ENCODE data around the gene STK33.
"Not testable (repeated sequence)": the region's sequence is repeated elsewhere in the genome, so short reads cannot be mapped to it uniquely, and the experiment has no call there.

The STK33 gene

DNA sequence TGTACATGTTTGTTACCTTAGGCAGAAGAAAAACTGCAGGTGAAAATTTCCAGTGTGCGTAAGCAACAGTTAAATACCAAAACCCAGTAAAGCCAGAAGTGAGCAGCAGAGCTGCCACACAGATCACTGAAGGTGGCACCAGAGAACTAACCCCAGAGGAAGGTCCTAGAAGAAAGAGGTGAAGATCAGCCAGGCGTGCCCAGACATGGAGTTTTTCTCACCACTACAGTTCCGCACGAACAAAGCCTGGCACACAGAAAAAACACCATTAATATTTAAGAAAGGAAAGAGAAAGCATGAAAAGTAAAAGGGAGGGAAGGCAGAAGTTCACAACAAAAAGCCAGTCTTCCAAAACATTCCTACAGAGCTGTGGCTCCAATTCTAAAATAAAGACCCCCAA lies 60.7 kb downstream of the STK33 start:
- no peak for DNase-seq

DNA sequence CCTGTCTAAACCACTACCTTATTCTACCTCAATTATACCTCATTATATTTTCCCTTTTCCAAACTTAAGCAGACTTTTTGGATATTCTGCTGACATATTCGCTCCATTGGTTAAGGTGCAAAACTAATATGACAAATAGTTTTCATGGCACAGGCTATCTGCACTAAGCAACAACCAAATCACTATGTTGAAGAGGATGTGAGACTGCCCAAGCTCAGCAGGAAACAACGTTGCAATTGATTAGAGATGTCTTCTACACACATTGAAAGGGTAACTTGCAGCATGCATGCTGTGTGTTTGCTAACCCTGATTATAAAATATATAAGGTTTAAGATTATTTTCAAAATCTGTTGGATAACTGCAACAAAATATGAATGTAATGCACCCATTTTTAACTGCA lies 61.6 kb downstream of the STK33 start:
- no peak for DNase-seq

- no peak for DNase-seq
Measured at GRCh38 chr11:8531982-8532381, 62.0 kb downstream of the STK33 start.

DNA sequence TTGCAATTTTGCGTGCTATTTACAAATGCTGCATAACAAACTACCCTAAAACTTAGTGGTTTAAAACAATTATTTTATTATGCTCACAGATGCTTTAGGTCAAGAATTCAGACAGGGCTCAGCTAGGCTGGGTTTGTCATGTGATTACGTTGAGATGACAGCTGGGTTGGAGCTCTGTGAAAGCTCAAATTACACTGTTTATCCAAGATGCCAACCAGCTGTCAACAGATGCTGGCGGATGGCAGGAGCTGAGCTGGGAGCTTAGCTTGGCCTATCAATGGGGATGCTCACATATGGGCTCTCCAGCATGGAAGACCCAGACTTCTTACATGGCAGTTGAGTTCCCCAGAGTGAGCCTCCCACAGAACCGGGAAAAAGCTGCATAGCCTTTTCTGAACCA lies 62.7 kb downstream of the STK33 start:
- no peak for DNase-seq

DNA sequence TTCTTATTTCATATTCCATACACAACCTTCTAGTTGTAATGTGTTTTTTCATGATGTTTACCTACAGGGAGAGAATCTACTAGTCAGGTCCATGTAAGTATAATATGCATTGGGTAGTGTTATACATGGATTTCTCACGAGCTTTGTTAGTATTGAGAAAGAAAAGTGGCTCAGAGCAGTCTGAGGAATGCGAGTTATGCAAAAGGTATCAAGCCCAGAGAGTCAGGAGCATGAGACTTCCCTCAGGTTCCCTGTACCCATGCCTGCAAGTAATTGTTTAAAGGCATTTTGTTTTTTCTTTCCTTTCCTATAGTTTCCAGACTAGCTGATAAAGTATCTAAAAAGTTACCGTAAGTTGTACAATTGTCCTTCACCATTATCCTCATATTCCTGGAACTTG lies 66.1 kb downstream of the STK33 start:
- DNase-seq, result no peak

DNA sequence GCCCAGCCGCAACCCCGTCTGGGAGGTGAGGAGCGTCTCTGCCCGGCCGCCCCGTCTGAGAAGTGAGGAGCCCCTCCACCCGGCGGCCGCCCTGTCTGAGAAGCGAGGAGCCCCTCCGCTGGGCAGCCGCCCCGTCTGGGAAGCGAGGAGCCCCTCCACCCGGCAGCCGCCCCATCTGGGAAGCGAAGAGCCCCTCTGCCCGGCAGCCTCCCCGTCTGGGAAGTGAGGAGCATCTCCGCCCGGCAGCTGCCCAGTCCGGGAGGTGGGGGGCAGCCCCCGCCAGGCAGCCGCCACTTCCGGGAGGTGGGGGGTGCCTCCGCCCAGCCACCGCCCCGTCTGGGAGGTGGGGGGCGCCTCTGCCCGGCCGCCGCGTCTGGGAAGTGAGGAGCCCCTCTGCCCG lies 70.6 kb downstream of the STK33 start:
- no peak for DNase-seq

- DNase-seq, result no peak
Measured at GRCh38 chr11:8512547-8512946, 81.5 kb downstream of the STK33 start.

DNA sequence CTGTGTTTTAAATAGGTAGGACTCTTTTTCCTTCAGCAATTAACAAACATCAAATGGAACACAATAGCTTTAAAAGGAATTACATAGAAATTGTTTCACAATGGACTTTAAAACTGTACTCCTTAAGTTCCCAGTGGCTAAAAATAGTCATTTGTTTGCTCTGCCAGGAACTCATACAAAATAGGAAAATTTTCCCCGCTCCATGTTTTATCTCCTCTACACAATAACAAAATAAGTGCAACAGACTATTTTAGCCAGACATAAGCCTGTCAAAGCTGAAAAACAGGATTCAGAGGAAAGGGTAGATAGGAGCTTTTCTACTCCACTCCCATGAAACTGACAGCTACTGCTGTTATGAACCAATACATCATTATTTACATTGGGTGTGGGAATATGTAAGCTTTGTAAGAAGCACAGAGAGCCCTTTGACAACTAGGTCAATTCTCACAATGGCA lies 90.1 kb downstream of the STK33 start:
- DNase-seq, result no peak

GRCh38 chr11:8501836-8502235 lies 92.2 kb downstream of the STK33 start:
- no peak for DNase-seq

DNA sequence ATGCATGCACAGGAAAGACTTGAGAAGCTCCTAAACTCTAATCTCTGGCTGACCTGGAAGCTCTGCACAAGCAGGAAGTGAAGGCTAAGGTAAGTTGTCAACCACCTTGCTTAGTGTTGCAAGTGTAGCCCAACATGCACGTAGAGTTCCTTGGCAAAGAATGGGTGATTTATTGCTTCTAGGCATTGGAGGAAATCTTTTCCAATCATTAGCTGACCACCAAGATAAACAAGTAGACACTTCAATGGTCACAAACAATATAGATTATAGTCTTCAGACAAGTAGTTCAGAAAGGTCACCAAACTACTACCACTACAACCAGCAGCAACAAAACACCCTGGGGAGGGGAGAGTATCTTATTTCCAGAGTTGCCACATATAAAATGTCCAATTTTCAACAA lies 105.6 kb downstream of the STK33 start:
- no peak for DNase-seq

GRCh38 chr11:8487261-8487660 lies 106.8 kb downstream of the STK33 start:
- no peak for DNase-seq

DNA sequence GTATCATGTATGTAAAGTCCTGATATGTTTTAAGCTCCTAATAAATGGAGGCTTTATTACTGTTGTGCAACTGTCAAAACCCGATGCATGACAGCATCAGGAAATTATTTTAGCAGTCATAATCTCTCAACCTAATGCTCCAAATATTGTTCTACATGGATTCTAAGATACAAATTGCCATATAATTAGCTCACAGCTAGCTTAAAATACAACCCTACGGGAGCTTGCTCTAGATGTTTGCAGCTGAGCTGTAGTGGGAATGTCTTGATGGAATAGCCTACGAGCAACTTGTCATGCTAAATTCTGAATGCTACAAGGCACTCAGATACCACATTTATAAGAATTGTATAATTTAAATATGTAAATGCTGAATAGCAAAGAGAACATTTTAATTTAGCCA lies 109.8 kb downstream of the STK33 start:
- no peak for DNase-seq

- DNase-seq, result no peak
Measured at GRCh38 chr11:8480858-8481257, 113.2 kb downstream of the STK33 start.

GRCh38 chr11:8477680-8478079 lies 116.3 kb downstream of the STK33 start:
- DNase-seq, result no peak

- no peak for DNase-seq
Measured at GRCh38 chr11:8477151-8477550, 116.9 kb downstream of the STK33 start.

GRCh38 chr11:8467806-8468205 lies 126.2 kb downstream of the STK33 start:
- DNase-seq, result not testable (repeated sequence)

DNA sequence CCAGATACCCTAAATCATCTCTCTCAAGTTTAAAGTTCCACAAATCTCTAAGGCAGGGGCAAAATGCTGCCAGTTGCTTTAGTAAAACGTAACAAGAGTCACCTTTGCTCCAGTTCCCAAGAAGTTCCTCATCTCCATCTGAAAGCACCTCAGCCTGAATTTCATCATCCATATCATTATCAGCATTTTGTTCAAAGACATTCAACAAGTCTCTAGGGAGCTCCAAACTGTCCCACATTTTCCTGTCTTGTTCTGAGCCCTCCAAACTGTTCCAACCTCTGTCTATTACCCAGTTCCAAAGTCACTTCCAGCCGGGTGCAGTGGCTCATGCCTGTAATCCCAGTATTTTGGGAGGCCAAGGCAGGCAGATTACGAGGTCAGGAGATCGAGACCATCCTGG lies 126.7 kb downstream of the STK33 start:
- DNase-seq, result not testable (repeated sequence)

DNA sequence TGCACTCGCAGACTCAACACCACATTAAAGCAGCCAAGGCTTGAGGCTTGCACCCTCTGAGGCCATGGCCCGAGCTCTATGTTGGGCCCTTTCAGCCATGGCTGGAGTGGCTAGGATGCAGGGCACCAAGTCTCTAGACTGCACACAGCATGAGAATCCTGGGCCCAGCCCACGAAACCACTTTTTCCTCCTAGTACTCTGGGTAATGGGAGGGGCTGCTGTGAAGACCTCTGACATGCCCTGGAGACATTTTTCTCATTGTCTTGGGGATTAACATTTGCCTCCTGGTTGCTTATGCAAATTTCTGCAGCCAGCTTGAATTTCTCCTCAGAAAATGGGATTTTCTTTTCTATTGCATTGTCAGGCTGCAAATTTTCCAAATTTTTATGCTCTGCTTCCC lies 127.1 kb downstream of the STK33 start:
- not testable (repeated sequence) for DNase-seq

DNA sequence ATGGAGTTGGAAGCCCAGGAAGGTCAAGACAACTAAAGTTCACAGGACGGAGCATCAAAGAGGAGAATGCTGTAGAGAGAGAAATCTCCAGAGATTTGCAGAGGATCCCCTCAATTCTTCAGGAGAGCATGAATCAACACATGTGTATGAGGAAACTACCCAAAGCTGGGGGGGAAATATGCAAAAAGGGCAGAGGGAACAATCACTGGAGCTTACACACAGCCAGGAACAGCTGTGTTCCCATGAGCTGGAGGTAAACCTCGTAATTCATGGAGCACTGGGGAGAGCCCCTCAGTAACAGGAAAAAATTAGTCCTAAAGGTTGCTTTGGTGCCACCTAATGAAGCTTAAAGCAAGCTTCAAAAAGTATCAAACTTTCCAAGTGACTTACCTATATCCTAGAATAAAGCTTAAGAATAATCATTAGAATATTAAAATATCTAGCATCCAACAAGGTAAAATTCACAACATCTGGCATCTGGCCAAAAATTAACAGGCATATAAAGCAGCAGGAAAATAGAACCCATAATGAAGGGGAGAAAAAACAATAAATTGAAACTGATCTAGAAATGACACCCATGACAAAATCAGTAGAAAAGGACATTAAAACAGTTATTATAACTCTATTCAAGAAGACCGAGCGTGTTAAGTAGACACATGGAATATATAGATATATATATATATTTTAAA lies 134.2 kb downstream of the STK33 start:
- DNase-seq, result no peak

- no peak for DNase-seq
Measured at GRCh38 chr11:8442301-8442700, 151.7 kb downstream of the STK33 start.

DNA sequence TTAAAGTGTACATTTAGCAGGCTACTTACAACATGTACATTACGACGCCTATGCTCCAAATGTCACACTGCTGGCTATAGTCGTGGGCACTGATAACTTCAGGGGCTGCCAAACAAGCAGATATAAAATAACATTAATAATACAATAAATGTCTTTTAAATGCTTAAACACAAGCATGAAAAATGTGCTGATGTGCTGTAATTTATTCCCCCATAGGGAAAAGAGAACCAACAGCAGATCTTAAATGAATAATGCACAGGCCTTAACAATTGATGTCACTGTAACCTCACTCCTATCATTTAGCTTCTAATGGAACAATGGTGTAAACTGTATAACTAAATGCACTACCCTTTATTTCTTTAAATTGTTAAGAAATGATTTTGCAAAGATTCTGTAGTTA lies 153.4 kb downstream of the STK33 start:
- DNase-seq, result no peak

DNA sequence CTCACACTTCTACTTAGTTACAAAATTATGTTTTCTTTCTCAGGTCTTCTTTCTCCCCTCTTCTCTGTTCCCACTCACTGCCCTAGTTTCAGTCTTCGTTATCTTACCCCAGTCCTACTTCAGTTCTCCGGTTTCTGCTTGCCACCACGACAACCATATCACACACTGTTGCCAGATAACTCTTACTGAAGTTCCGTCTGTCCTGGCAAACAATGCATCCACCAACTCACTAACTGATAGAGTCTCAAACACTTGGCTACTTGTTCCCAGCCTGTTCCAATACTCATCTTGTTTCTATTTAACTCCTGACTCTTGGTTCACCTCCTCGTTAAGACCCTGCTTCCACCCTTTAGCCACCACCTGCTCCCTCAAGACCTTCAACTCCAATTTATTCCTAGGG lies 164.5 kb downstream of the STK33 start:
- no peak for DNase-seq

DNA sequence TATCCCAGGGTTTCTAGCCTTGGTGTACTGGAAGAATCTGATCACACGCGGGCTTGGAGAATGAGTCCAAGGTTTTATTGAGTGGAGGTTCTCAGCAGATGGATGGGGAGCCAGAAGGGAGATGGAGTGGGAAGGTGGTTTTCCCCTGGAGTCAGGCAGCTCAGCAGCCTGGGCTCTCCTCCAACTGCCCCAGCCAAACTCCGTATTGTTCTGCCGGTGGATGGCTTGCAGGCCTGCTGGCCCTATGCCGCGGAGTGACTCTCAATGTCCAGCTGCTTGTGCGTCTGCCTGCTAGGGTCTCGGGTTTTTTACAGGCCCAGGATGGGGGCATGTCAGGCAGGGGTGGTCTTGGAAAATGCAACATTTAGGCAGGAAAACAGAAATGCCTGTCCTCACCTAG lies 168.0 kb downstream of the STK33 start:
- DNase-seq, result no peak

- no peak for DNase-seq
Measured at GRCh38 chr11:8415195-8415594, 178.8 kb downstream of the STK33 start.

GRCh38 chr11:8408151-8408941 lies 185.7 kb downstream of the STK33 start:
- DNase-seq, result no peak
